GM18858 (cell line): ENCODE results near the gene NAV2.
A peak's percentile ranks its signal among the peaks of the same experiment; 100 is the strongest.
"Not testable (repeated sequence)": the region's sequence is repeated elsewhere in the genome, so short reads cannot be mapped to it uniquely, and the experiment has no call there.

Experiments
- ATAC-seq: cut with Tn5 transposase; IDR thresholded peaks from one replicate; pipeline ENCODE4 v1.9.1; 2021; ENCODE audit not compliant: unreplicated experiment

NAV2 gene

GRCh38 chr11:19882356-19882755 is 169.7 kb downstream of the NAV2 start:
- no peak for ATAC-seq

- no peak for ATAC-seq
Observed at GRCh38 chr11:19886498-19886897, 173.9 kb downstream of the NAV2 start.

DNA sequence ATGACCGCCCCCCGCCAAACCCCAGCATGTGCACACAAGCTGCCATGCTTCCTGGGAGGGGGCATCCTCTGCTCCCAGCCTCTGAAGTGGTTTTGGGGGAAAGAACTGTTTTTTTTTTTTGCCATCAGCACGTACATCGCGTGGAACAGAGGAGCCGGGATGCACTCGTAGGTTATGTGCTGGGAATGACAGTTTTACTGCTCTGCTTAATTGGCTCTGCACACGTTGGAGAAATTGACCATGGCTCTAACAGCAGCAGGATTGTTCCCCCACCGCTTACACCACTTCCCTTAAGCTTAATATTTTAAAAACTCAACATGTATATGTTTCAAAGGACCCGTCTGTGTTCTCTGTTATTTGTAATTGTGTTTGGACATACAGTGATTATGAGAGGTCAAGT is 175.2 kb downstream of the NAV2 start:
- ATAC-seq: no peak

DNA sequence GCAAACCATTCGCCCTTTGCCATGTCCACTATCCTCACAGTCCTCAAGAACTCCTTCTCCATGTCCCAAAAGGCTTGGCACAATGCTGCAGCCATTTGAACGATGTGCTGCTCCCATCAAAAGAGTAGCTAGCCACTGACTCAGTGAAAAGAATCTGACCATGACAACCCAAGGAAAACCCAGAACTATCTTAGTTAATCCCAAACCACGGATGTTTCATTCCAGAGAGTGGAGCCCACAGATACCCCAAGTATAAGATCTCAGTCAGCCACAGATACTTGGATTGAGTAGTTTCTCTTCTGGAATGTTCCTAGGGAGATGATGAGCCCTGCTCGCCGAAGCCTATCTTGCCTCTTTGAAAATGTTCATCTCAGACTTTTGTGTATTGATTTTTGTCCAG is 176.9 kb downstream of the NAV2 start:
- ATAC-seq: no peak

DNA sequence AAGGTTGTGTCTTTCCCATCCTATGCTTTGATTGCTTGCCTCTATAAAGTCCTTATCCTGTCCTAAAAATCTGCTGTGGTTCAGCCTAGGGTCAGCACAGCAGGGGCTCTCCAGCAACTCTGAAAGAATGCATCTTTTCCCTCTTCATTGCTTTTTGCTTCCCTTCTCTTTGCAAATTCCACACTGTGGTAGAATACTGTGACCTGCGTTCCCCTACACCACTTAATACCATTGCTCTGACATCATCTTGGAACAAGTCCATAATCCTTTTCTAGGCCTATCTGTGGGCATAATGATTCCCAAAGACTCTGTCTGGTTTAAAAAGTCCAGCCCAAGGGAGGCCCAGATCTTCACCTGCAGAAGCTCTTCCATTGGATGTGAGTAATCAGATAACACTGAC is 177.7 kb downstream of the NAV2 start:
- ATAC-seq: no peak

DNA sequence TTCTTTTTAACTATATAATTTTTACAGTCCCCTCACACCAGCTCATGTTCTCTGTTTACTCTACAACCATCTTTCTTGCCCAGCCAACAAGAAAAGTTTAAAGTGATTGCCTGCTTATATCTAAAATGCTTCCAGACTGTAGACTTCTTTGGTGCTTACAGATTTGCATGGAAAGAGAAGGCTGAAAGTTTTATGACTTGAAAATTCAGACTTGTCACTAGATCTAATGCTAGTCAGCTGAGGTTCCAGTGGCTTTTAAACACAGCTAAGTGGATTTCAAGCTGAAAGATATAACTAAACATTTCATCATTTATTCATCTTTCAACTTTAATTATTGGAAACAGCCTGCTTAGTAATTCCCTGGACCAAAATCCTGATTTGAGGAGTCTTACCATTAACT is 178.4 kb downstream of the NAV2 start:
- ATAC-seq: no peak

- no peak for ATAC-seq
Observed at GRCh38 chr11:19892387-19892786, 179.8 kb downstream of the NAV2 start.

- ATAC-seq: no peak
Observed at GRCh38 chr11:19892876-19893275, 180.2 kb downstream of the NAV2 start.

DNA sequence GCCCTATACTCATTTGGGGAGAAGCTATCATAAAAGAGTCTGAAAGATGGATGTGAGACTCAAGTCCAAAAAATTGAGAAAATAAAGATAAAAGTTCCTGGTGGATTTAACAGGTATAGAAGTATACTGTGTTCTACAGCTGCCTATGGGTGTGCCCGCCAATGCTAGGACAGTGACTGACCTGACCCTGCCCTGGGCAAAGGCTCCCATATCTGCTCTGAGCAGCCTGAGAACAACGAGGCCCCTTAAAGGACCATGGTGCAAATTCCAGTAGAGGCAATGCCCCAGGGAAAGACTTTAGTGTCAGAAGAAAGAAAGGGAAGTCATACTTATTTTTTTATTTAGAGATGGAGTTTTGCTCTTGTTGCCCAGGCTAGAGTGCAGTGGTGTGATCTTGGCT is 181.8 kb downstream of the NAV2 start:
- no peak for ATAC-seq

GRCh38 chr11:19895037-19895436 is 182.4 kb downstream of the NAV2 start:
- not testable (repeated sequence) for ATAC-seq

- no peak for ATAC-seq
Observed at GRCh38 chr11:19895776-19896175, 183.1 kb downstream of the NAV2 start.

GRCh38 chr11:19903620-19904069 is 191.0 kb downstream of the NAV2 start:
- no peak for ATAC-seq

DNA sequence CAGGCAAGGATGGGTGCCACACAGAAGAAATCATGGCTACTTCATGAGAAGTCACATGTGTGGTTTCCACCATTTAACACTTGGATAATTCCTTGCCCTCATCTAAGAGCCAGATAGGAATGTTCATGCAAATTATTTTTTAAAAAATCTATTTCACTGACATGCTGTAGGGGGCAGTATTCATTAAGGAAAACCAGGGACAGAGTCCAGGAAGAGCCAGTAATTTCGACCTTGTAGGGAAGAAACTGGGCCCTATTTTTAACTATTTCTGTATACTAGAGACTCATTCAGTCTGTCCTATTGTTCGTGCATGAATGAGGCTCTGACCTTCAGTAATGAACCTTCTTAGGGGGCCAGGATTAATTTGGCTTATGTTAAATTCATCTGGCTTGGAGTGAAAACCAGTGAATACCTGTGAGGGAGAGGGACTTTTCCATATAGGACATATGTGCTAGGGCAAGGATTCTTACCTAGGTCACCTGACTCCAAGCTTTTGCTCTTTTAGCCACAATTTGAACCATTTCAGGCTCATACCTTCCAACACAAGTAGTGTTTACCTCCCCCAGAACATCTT is 192.7 kb downstream of the NAV2 start:
- ATAC-seq: no peak

DNA sequence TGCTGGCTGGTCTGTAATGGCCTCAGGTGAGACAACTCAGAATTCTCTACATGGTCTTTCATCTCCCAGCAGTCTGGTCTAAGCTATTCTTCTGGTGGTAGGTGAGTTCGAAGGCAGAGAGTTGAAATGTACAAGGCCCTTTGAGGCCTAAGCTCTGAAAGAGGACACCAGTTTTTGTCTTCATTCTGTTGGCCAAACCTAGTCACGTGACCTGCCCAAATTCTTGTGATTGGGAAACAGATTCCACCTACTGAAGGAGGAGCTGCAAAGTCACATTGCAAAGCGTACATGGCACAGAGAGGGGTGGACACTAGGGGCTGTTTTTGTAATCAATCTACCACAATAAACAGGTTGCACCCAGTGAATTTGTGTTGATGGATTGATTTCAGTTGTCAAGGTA is 193.5 kb downstream of the NAV2 start:
- no peak for ATAC-seq

GRCh38 chr11:19907008-19907579 is 194.5 kb downstream of the NAV2 start:
- peak; percentile 88 for ATAC-seq

- ATAC-seq: no peak
Observed at GRCh38 chr11:19907839-19908238, 195.2 kb downstream of the NAV2 start.

- no peak for ATAC-seq
Observed at GRCh38 chr11:19910931-19911330, 198.3 kb downstream of the NAV2 start.

GRCh38 chr11:19912115-19912957 is 199.7 kb downstream of the NAV2 start:
- no peak for ATAC-seq

GRCh38 chr11:19912958-19913892 is 200.6 kb downstream of the NAV2 start:
- ATAC-seq: no peak

DNA sequence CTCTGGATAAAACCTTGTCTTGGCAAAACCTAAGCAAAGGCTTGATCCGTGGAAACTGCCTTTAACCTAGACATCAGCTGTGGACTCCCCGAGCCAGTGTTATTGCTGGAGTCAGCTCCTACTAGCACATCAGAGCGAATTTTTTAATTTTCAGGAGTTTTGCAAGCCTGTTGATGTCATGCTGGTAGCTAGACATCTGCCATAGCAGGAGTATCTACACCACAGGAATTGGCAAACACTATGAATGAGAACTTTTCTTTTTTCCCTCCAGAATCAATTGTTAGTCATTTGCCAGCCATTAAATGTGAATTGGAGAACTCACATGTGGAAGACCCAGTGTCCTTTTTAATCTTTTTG is 201.2 kb downstream of the NAV2 start:
- no peak for ATAC-seq

GRCh38 chr11:19915808-19916207 is 203.2 kb downstream of the NAV2 start:
- no peak for ATAC-seq
